IMR-90 (cell line): ENCODE data around the gene PRRC2B. TPM values are rescaled to one million over a fixed set of nuclear protein-coding genes. Genes with fewer than 3 reads are reported as not detected.

Experiments
- ATAC-seq: fragments of 200-7000 bp; cut with Tn5 transposase; 2 replicates; pipeline ENCODE4 v1.9.1; 2020; ENCODE audit warnings: low read depth, mild to moderate bottlenecking, moderate library complexity
- BruUV-seq: library from RNA; stranded (reverse); fragments of 400-500 nt; replicated peaks from 2 replicates; lab custom pipeline; 2021; lab: Mats Ljungman, UMichigan
- CTCF ChIA-PET: fragments of 300-600 bp; formaldehyde crosslinking; extraction: SDS; loops from one replicate; lab custom pipeline; 2021; ENCODE audit warnings: antibody characterized with exemption; lab: Yijun Ruan, JAX
- POLR2A ChIA-PET: fragments of 300-600 bp; sonication (Branson Sonifier 250); formaldehyde crosslinking; loops from one replicate; lab custom pipeline; 2022; ENCODE audit warnings: antibody characterized with exemption; ENCODE audit not compliant: unreplicated experiment; lab: Charles Lee
- DNase-seq: peaks from one replicate; pipeline ENCODE4 v3.0.0; 2013
- H2AFZ ChIP-seq: replicated peaks from 2 replicates; pipeline ENCODE3; 2013; ENCODE audit warnings: low read length, mild to moderate bottlenecking; ENCODE audit not compliant: poor library complexity
- H2AK5ac ChIP-seq: 2 replicates; pipeline ENCODE4 v1.6.1; 2013; ENCODE audit warnings: low read depth, low read length, inconsistent platforms
- H2AK9ac ChIP-seq: replicated peaks from 2 replicates; pipeline ENCODE3; 2013; ENCODE audit warnings: mild to moderate bottlenecking, low read depth, low read length, moderate library complexity; ENCODE audit not compliant: poor library complexity
- H2BK120ac ChIP-seq: 2 replicates; pipeline ENCODE4 v1.6.1; 2013; ENCODE audit warnings: low read depth, low read length, inconsistent platforms
- H2BK15ac ChIP-seq: 3 replicates; pipeline ENCODE4 v1.6.1; 2013; ENCODE audit warnings: low read depth, low read length, inconsistent platforms
- H2BK20ac ChIP-seq: 2 replicates; pipeline ENCODE4 v1.6.1; 2013; ENCODE audit warnings: low read depth, mild to moderate bottlenecking, inconsistent platforms, low read length, moderate library complexity
- H2BK5ac ChIP-seq: 2 replicates; pipeline ENCODE4 v1.6.1; 2013; ENCODE audit warnings: mild to moderate bottlenecking, low read depth, low read length, inconsistent platforms; ENCODE audit not compliant: poor library complexity, severe bottlenecking
- H3K14ac ChIP-seq: replicated peaks from 2 replicates; pipeline ENCODE4 v1.6.1; 2013; ENCODE audit warnings: low read depth, low read length, inconsistent platforms
- H3K18ac ChIP-seq: 2 replicates; pipeline ENCODE4 v1.6.1; 2013; ENCODE audit warnings: low read depth, low read length, control low read depth
- H3K23ac ChIP-seq: 2 replicates; pipeline ENCODE4 v1.6.1; 2013; ENCODE audit warnings: low read depth, low read length, inconsistent platforms
- H3K27ac ChIP-seq: 2 replicates; pipeline ENCODE4 v1.5.1; 2013; ENCODE audit warnings: mild to moderate bottlenecking, control low read depth, low read length; ENCODE audit not compliant: insufficient read depth
- H3K27me3 ChIP-seq: 2 replicates; pipeline ENCODE4 v1.6.1; 2013; ENCODE audit warnings: low read length; ENCODE audit not compliant: control insufficient read depth, insufficient read depth
- H3K36me3 ChIP-seq: 2 replicates; pipeline ENCODE4 v1.6.1; 2013; ENCODE audit warnings: low read length, mixed read lengths; ENCODE audit not compliant: control insufficient read depth, insufficient read depth
- H3K4ac ChIP-seq: 2 replicates; pipeline ENCODE4 v1.6.1; 2013; ENCODE audit warnings: low read depth, low read length, inconsistent platforms
- H3K4me1 ChIP-seq: 2 replicates; pipeline ENCODE4 v1.6.1; 2013; ENCODE audit warnings: low read length, mixed read lengths; ENCODE audit not compliant: control insufficient read depth, insufficient read depth
- H3K4me2 ChIP-seq: 2 replicates; pipeline ENCODE4 v1.6.1; 2013; ENCODE audit warnings: low read depth, mild to moderate bottlenecking, control low read depth, low read length, moderate library complexity
- H3K4me3 ChIP-seq: 2 replicates; pipeline ENCODE4 v1.5.1; 2013; ENCODE audit warnings: low read depth, mild to moderate bottlenecking, control low read depth, low read length, moderate library complexity; ENCODE audit not compliant: insufficient read depth
- H3K56ac ChIP-seq: 2 replicates; pipeline ENCODE4 v1.6.1; 2013; ENCODE audit warnings: low read length, inconsistent platforms; ENCODE audit not compliant: insufficient read depth; ENCODE audit errors: extremely low read depth
- H3K79me1 ChIP-seq, 2 experiments: 2 replicates each; pipeline ENCODE4 v1.6.1; 2013; ENCODE audit warnings: low read length in 2 of 2, inconsistent platforms in 1 of 2, low read depth in 1 of 2
- H3K9ac ChIP-seq: 2 replicates; pipeline ENCODE4 v1.6.1; 2013; ENCODE audit warnings: low read depth, low read length, control low read depth
- H3K9me1 ChIP-seq: 2 replicates; pipeline ENCODE4 v1.6.1; 2013; ENCODE audit warnings: low read length, inconsistent platforms; ENCODE audit not compliant: insufficient read depth
- H3K9me3 ChIP-seq: 2 replicates; pipeline ENCODE4 v1.6.1; 2013; ENCODE audit warnings: low read length; ENCODE audit not compliant: control insufficient read depth, insufficient read depth
- H4K20me1 ChIP-seq: 2 replicates; pipeline ENCODE4 v1.6.1; 2013; ENCODE audit warnings: low read length, inconsistent platforms; ENCODE audit not compliant: insufficient read depth
- H4K5ac ChIP-seq: 2 replicates; pipeline ENCODE4 v1.6.1; 2013; ENCODE audit warnings: mild to moderate bottlenecking, low read depth, low read length, control low read depth
- H4K8ac ChIP-seq, 2 experiments: 2 replicates each; pipeline ENCODE4 v1.6.1; 2013; ENCODE audit warnings: low read depth in 2 of 2, low read length in 2 of 2, control low read depth in 1 of 2, inconsistent platforms in 1 of 2
- H4K91ac ChIP-seq: 2 replicates; pipeline ENCODE4 v1.6.1; 2013; ENCODE audit warnings: low read depth, low read length, inconsistent platforms; ENCODE audit not compliant: insufficient read depth
- BHLHE40 ChIP-seq: fragments of 150-350 bp; IDR thresholded peaks from 2 replicates; pipeline ENCODE4 v1.6.1; 2016; ENCODE audit warnings: mild to moderate bottlenecking, low read depth, low read length
- CEBPB ChIP-seq: IDR thresholded peaks from 2 replicates; pipeline ENCODE4 v1.6.1; 2012; ENCODE audit warnings: low read depth, low read length, improper control_type of control experiment
- CHD1 ChIP-seq: IDR thresholded peaks from 2 replicates; pipeline ENCODE4 v1.6.1; 2012; ENCODE audit warnings: low read depth, low read length, improper control_type of control experiment
- CTCF ChIP-seq: conservative IDR thresholded peaks from 2 replicates; pipeline ENCODE4 v1.5.1; 2012; ENCODE audit warnings: mild to moderate bottlenecking, low read depth, low read length, improper control_type of control experiment
- FOS ChIP-seq: fragments of 150-350 bp; IDR thresholded peaks from 2 replicates; pipeline ENCODE4 v1.6.1; 2016; ENCODE audit warnings: low read depth, low read length
- MAFK ChIP-seq: IDR thresholded peaks from 2 replicates; pipeline ENCODE4 v1.6.1; 2012; ENCODE audit warnings: low read depth, low read length, improper control_type of control experiment
- MAZ ChIP-seq: IDR thresholded peaks from 2 replicates; pipeline ENCODE4 v1.6.1; 2012; ENCODE audit warnings: low read depth, mild to moderate bottlenecking, low read length, improper control_type of control experiment, moderate library complexity, borderline replicate concordance
- MXI1 ChIP-seq: IDR thresholded peaks from 2 replicates; pipeline ENCODE4 v1.6.1; 2012; ENCODE audit warnings: low read depth, mild to moderate bottlenecking, low read length, moderate library complexity, borderline replicate concordance
- NFE2L2 ChIP-seq: fragments of 150-350 bp; IDR thresholded peaks from 2 replicates; pipeline ENCODE4 v1.6.1; 2016; ENCODE audit warnings: low read depth, mild to moderate bottlenecking, low read length
- POLR2A ChIP-seq: IDR thresholded peaks from 2 replicates; pipeline ENCODE4 v1.6.1; 2012; ENCODE audit warnings: mild to moderate bottlenecking, low read depth, low read length
- RAD21 ChIP-seq: IDR thresholded peaks from 2 replicates; pipeline ENCODE4 v1.6.1; 2012; ENCODE audit warnings: low read length, improper control_type of control experiment
- RCOR1 ChIP-seq: IDR thresholded peaks from 2 replicates; pipeline ENCODE4 v1.6.1; 2012; ENCODE audit warnings: mild to moderate bottlenecking, low read length, improper control_type of control experiment; ENCODE audit not compliant: insufficient replicate concordance
- RFX5 ChIP-seq: IDR thresholded peaks from 2 replicates; pipeline ENCODE4 v1.8.0; 2012; ENCODE audit warnings: low read depth, mild to moderate bottlenecking, low read length, moderate library complexity
- SMC3 ChIP-seq: fragments of 150-350 bp; IDR thresholded peaks from 2 replicates; pipeline ENCODE4 v1.6.1; 2016; ENCODE audit warnings: low read depth, mild to moderate bottlenecking, antibody characterized with exemption, low read length, moderate library complexity
- USF2 ChIP-seq: fragments of 150-350 bp; IDR thresholded peaks from 2 replicates; pipeline ENCODE4 v1.6.1; 2017; ENCODE audit warnings: mild to moderate bottlenecking, antibody characterized with exemption, low read length, low read depth
- WGBS, 2 experiments: methylation state at CpG; one replicate each; pipeline versions ENCODE4 v1.1.5 to v1.1.7; 2013; ENCODE audit warnings: missing lambda C conversion rate in 2 of 2; ENCODE audit not compliant: insufficient read length in 1 of 2; ENCODE audit errors: extremely low coverage in 2 of 2; 5-methylcytosine and 5-hydroxymethylcytosine counted together
- dilution Hi-C: fragments of 300-500 bp; cut with HindIII; formaldehyde crosslinking; loops from one replicate; pipeline ENCODE4 v1.14.3; 2018; ENCODE audit warnings: low sequenced_read_pairs; ENCODE audit not compliant: unreplicated experiment
- in situ Hi-C: fragments of 300-500 bp; cut with MboI; formaldehyde crosslinking; loops from 3 replicates; pipeline ENCODE4 v1.14.3; 2019; ENCODE audit warnings: low sequenced_read_pairs, inconsistent platforms, mixed read lengths
- intact Hi-C: fragments of 100-400 bp; cut with micrococcal nuclease; formaldehyde crosslinking; loops from 2 replicates; pipeline ENCODE4 v1.10.0; 2022
- polyA plus RNA-seq, 3 experiments: library from polyadenylated mRNA; depleted of rRNA; stranded (reverse); fragments of >200 nt; gene quantifications; 2 replicates each; pipeline ENCODE4 v1.2.3, GENCODE V29; 2012; ENCODE audit warnings: low replicate concordance in 1 of 3
- total RNA-seq: library from RNA; depleted of rRNA; stranded (reverse); fragments of >200 nt; gene quantifications from 2 replicates; pipeline ENCODE4 v1.2.3, GENCODE V29; 2012
- TF ChIP-seq, protein P1 (sequence below): fragments of 150-350 bp; IDR thresholded peaks from 2 replicates; pipeline ENCODE4 v1.6.1; 2016; ENCODE audit warnings: low read depth, mild to moderate bottlenecking, low read length, moderate library complexity, borderline replicate concordance

Gene PRRC2B
- total and polyA plus RNA-seq, 2 of the 4 experiments (the other 2 are of a cell fraction), result 19.4 to 39.1 TPM

- H2BK15ac ChIP-seq, result no peak overlapping the region
- POLR2A ChIA-PET, result no interaction called here
- no peaks in the 10 kb centered on the region for H3K4me1 ChIP-seq
- no peak overlapping the region for H4K8ac ChIP-seq
- no peak overlapping the region for H2AFZ ChIP-seq
- no peaks in the 10 kb centered on the region for H3K9me3 ChIP-seq
- no peak for ATAC-seq
- H3K27me3 ChIP-seq, result no peaks in the 10 kb centered on the region
- no peak overlapping the region for H2AK9ac ChIP-seq
- no TSS peak for BruUV-seq
- no peak overlapping the region for H3K18ac ChIP-seq
- peaks cover 76% of the 10 kb centered on the region for H3K36me3 ChIP-seq
- H2AK5ac ChIP-seq, result no peak overlapping the region
- peaks cover 49 to 58% of the 10 kb centered on the region in 2 experiments for H3K79me1 ChIP-seq
- dilution Hi-C loops, result no loop called here
- H4K5ac ChIP-seq, result no peak overlapping the region
- H2BK120ac ChIP-seq, result no peak overlapping the region
- no CpG with 5 or more reads among the region's 6 CpGs for WGBS, 2 experiments
- no peak for DNase-seq
- TF ChIP-seq CEBPB (no peak), BHLHE40 (no peak), RFX5 (no peak), NFE2L2 (no peak), MAZ (no peak), RAD21 (no peak), RCOR1 (no peak), SMC3 (no peak), POLR2A (no peak), MXI1 (no peak), USF2 (no peak), CHD1 (no peak), FOS (no peak), CTCF (no peak), MAFK (no peak)
- TF ChIP-seq, protein P1, sequence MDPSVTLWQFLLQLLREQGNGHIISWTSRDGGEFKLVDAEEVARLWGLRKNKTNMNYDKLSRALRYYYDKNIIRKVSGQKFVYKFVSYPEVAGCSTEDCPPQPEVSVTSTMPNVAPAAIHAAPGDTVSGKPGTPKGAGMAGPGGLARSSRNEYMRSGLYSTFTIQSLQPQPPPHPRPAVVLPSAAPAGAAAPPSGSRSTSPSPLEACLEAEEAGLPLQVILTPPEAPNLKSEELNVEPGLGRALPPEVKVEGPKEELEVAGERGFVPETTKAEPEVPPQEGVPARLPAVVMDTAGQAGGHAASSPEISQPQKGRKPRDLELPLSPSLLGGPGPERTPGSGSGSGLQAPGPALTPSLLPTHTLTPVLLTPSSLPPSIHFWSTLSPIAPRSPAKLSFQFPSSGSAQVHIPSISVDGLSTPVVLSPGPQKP, result no peak
- H2BK5ac ChIP-seq, result no peak overlapping the region
- CTCF ChIA-PET, result no interaction called here
- H3K9ac ChIP-seq, result no peak overlapping the region
- no peak overlapping the region for H2BK20ac ChIP-seq
- peaks cover 26% of the 10 kb centered on the region for H4K20me1 ChIP-seq
- no peak overlapping the region for H3K4me2 ChIP-seq
- H3K4me3 ChIP-seq, result no peak overlapping the region
- H4K91ac ChIP-seq, result no peak overlapping the region
- H3K4ac ChIP-seq, result no peak overlapping the region
- H3K14ac ChIP-seq, result no peak overlapping the region
- H3K23ac ChIP-seq, result no peak overlapping the region
- no peak overlapping the region for H3K27ac ChIP-seq
- in situ Hi-C loops, result loop anchor here (10.0 kb wide), 1 partner anchor 331 kb away; no protein-coding TSS in a partner anchor
- intact Hi-C loops, result no loop called here
- H3K56ac ChIP-seq, result no peak overlapping the region
- no peaks in the 10 kb centered on the region; the same call in 1 of the 2 replicates for H3K9me1 ChIP-seq
Observed at GRCh38 chr9:131465401-131465800, 71.5 kb downstream of the PRRC2B start.
